Stimulated activated CD4-positive, alpha-beta T cell treated with anti-CD3 and anti-CD28 coated beads, Interleukin-1b, Interleukin-23, amount 100 ng/mL, for 4 hours (primary cell): ENCODE measurements around the gene ODAM.
"Not testable (repeated sequence)": the region's sequence is repeated elsewhere in the genome, so short reads cannot be mapped to it uniquely, and the experiment has no call there.

Experiments
- DNase-seq, 2 donors: peaks; one replicate each; pipeline ENCODE4 v3.0.0-alpha.2; 2020; ENCODE audit warnings: low read depth in 2 of 2

ODAM gene

GRCh38 chr4:70195425-70195824 lies at the start of gene ODAM:
Gene ODAM, plus strand, starts transcription at chr4:70195725. Its CDS starts 819 bp downstream, at chr4:70196544.
- DNase-seq = no peak

GRCh38 chr4:70151271-70151670 lies 44.3 kb upstream of the ODAM start:
- no peak for DNase-seq

- no peak for DNase-seq
Observed at GRCh38 chr4:70152088-70152487, 43.4 kb upstream of the ODAM start.

GRCh38 chr4:70153937-70154336 lies 41.6 kb upstream of the ODAM start, which contains the start of gene PRR27:
Gene PRR27, plus strand, starts transcription at chr4:70154237. Its CDS starts 139 bp downstream, at chr4:70154376.
- DNase-seq = no peak

- no peak for DNase-seq
Observed at GRCh38 chr4:70158576-70158975, 36.9 kb upstream of the ODAM start.

GRCh38 chr4:70177090-70177489 lies 18.4 kb upstream of the ODAM start:
- DNase-seq = no peak

GRCh38 chr4:70178075-70178660 lies 17.4 kb upstream of the ODAM start:
- no peak for DNase-seq

GRCh38 chr4:70179811-70180210 lies 15.7 kb upstream of the ODAM start:
- no peak for DNase-seq

- no peak for DNase-seq
Observed at GRCh38 chr4:70181864-70182263, 13.7 kb upstream of the ODAM start.

GRCh38 chr4:70182517-70183167 lies 12.9 kb upstream of the ODAM start:
- DNase-seq = no peak

- DNase-seq = no peak
Observed at GRCh38 chr4:70183168-70183939, 12.2 kb upstream of the ODAM start.

GRCh38 chr4:70183940-70184246 lies 11.6 kb upstream of the ODAM start:
- DNase-seq = no peak

GRCh38 chr4:70187216-70187615 lies 8.3 kb upstream of the ODAM start:
- DNase-seq = no peak

GRCh38 chr4:70190579-70190978 lies 4.9 kb upstream of the ODAM start:
- no peak for DNase-seq

GRCh38 chr4:70191647-70192046 lies 3.9 kb upstream of the ODAM start:
- no peak for DNase-seq

- no peak for DNase-seq
Observed at GRCh38 chr4:70192895-70193294, 2.6 kb upstream of the ODAM start.

GRCh38 chr4:70196857-70197256 lies 1.3 kb downstream of the ODAM start:
- no peak for DNase-seq

GRCh38 chr4:70197842-70198241 lies 2.3 kb downstream of the ODAM start:
- DNase-seq = no peak

GRCh38 chr4:70203601-70204000 lies 8.1 kb downstream of the ODAM start:
- no peak for DNase-seq

GRCh38 chr4:70212752-70213151 lies 17.2 kb downstream of the ODAM start:
- DNase-seq = not testable (repeated sequence)

- not testable (repeated sequence) for DNase-seq
Observed at GRCh38 chr4:70216109-70216508, 20.6 kb downstream of the ODAM start.

GRCh38 chr4:70216550-70216949 lies 21.0 kb downstream of the ODAM start:
- not testable (repeated sequence) for DNase-seq

GRCh38 chr4:70221389-70221788 lies 25.9 kb downstream of the ODAM start:
- not testable (repeated sequence) for DNase-seq
